ENCODE measurements around the gene ZNF521. TPM values are rescaled to one million over a fixed set of nuclear protein-coding genes. Genes with fewer than 3 reads are reported as not detected.
A peak's percentile ranks its signal among the peaks of the same experiment; 100 is the strongest.

ZNF521 gene
- polyA plus RNA-seq, 3 donors from 2014 or later, result 1.8 TPM; not detected in 2

GRCh38 chr18:25140124-25140961 is 211.6 kb downstream of the ZNF521 start:
- no peak overlapping the region for H3K4me3 Mint-ChIP-seq
- peaks cover 0 to 3% (median 0%) of the 10 kb centered on the region in 3 donors for H3K36me3 Mint-ChIP-seq
- no peak for DNase-seq
- H3K9me3 Mint-ChIP-seq, result no peaks in the 10 kb centered on the region
- peaks cover 2 to 3% (median 2%) of the 10 kb centered on the region in 3 donors for H3K27me3 Mint-ChIP-seq (ENCODE audit: low read depth in 3 of 3)
- H3K27ac Mint-ChIP-seq, result peak overlapping the region in 1 of 6 donors; percentile 4
- H3K4me1 Mint-ChIP-seq, result no peaks in the 10 kb centered on the region

- DNase-seq, result no peak
- no peak overlapping the region for H3K27ac Mint-ChIP-seq
- H3K4me1 Mint-ChIP-seq, result no peaks in the 10 kb centered on the region
Observed at GRCh38 chr18:25137197-25137472, 214.8 kb downstream of the ZNF521 start.

GRCh38 chr18:25136416-25137196 is 215.4 kb downstream of the ZNF521 start:
- peaks cover 0 to 3% (median 0%) of the 10 kb centered on the region in 3 donors for H3K36me3 Mint-ChIP-seq
- H3K4me1 Mint-ChIP-seq, result no peaks in the 10 kb centered on the region
- H3K9me3 Mint-ChIP-seq, result no peaks in the 10 kb centered on the region
- H3K4me3 Mint-ChIP-seq, result no peak overlapping the region
- peaks cover 2 to 3% (median 2%) of the 10 kb centered on the region in 3 donors for H3K27me3 Mint-ChIP-seq (ENCODE audit: low read depth in 3 of 3)
- H3K27ac Mint-ChIP-seq, result no peak overlapping the region
- DNase-seq, result no peak

More at GRCh38 chr18:25137197-25137472, 214.8 kb downstream of the ZNF521 start:
- Mint-ChIP-seq H3K9me3 (no peaks in the 10 kb centered on the region), H3K4me3 (no peak overlapping the region), H3K27me3 (ENCODE audit: low read depth in 3 of 3) (peaks cover 2 to 3% (median 2%) of the 10 kb centered on the region in 3 donors), H3K36me3 (peaks cover 0 to 3% (median 0%) of the 10 kb centered on the region in 3 donors)

DNA sequence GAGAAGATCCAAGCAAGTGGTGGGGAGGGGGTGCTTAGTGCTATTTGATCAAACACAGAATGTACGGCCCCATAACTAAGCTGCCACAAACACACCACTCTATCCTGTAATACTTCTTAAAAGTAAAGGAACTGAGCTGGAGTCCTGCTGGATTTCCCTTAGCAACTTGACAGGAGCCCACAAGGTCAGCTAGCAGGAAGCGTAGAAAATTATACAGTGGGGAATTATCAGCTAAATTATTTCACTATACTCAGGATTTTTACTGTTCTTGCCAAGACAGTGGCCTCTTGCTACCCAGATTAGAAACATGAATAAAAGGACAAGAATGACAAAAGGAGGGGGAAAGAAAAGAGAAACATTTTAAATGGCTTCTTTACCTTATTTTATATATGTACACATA is 217.1 kb downstream of the ZNF521 start:
- H3K9me3 Mint-ChIP-seq, result no peaks in the 10 kb centered on the region
- H3K27me3 Mint-ChIP-seq (ENCODE audit: low read depth in 3 of 3), result peaks cover 2 to 3% (median 2%) of the 10 kb centered on the region in 3 donors
- no peaks in the 10 kb centered on the region for H3K4me1 Mint-ChIP-seq

GRCh38 chr18:25133879-25134278 is 218.1 kb downstream of the ZNF521 start:
- Mint-ChIP-seq H3K27ac (no peak overlapping the region), H3K36me3 (no peaks in the 10 kb centered on the region), H3K4me3 (no peak overlapping the region), H3K27me3 (ENCODE audit: low read depth in 3 of 3) (peaks cover 2 to 3% (median 2%) of the 10 kb centered on the region in 3 donors), H3K9me3 (no peaks in the 10 kb centered on the region), H3K4me1 (no peaks in the 10 kb centered on the region)
- DNase-seq, result no peak

More for the DNA sequence above, 217.1 kb downstream of the ZNF521 start:
- no peaks in the 10 kb centered on the region for H3K36me3 Mint-ChIP-seq
- H3K4me3 Mint-ChIP-seq, result no peak overlapping the region
- no peak overlapping the region for H3K27ac Mint-ChIP-seq
- no peak for DNase-seq

DNA sequence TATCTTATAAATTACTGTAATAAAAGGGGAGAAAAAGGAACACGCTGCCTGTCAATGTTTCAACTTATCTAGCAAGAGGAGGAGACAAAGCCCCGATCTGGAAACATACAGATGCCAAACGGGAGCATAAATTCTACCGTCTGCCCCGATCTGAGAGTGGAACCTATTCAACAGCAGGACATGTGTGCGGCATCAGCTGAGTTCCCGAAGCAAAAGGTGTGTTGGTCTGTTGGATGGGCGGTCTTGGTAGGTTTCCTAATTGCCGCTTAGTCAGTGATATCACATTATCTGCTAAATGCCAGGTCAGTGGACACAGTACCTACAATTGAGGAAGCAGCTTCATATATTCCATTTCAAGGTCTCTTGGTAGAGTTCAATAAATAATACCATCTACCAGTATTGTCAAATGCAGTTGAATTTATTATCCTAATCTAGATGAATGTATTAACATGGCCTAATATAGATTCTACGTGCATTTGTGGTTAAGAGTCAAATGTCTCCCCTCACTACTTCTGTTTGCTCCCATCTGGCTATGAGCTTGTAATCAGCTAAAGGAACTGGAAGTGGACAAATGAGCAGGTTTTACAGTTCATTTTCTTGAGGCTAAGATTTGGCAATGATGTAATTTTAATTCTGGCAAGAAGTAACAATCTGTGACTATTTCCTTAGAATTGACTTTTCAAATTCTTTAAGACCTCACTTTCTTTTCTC is 219.0 kb downstream of the ZNF521 start:
- DNase-seq, result no peak
- no peaks in the 10 kb centered on the region for H3K9me3 Mint-ChIP-seq
- no peak overlapping the region for H3K27ac Mint-ChIP-seq
- no peak overlapping the region for H3K4me3 Mint-ChIP-seq
- H3K4me1 Mint-ChIP-seq, result no peaks in the 10 kb centered on the region
- H3K36me3 Mint-ChIP-seq, result no peaks in the 10 kb centered on the region
- peaks cover 2 to 3% (median 2%) of the 10 kb centered on the region in 3 donors for H3K27me3 Mint-ChIP-seq (ENCODE audit: low read depth in 3 of 3)

DNA sequence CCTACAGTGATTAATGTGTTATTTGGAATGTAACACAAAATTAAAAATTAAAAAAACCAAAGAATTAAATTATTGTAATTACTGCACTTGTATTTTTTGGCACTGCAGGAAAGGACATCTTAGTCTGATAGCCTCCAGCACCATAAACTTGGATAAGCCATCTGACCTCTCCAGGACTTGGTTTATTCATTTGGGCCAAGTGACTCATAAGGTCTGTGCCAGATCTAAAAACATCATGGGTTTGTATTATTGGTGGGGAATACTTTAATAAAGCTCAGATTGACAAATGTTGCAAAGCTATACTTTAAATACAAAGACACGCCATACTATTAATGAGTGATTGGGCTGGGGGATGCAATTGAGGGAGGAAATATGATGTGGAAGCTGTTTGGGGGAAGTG is 225.2 kb downstream of the ZNF521 start:
- no peaks in the 10 kb centered on the region for H3K36me3 Mint-ChIP-seq
- H3K4me3 Mint-ChIP-seq, result no peak overlapping the region

GRCh38 chr18:25125680-25126079 is 226.3 kb downstream of the ZNF521 start:
- no peaks in the 10 kb centered on the region for H3K27me3 Mint-ChIP-seq (ENCODE audit: low read depth in 3 of 3)
- H3K9me3 Mint-ChIP-seq, result peaks cover 0 to 3% (median under 1%) of the 10 kb centered on the region in 6 donors
- H3K27ac Mint-ChIP-seq, result no peak overlapping the region
- no peak for DNase-seq
- no peaks in the 10 kb centered on the region for H3K4me1 Mint-ChIP-seq
- H3K4me3 Mint-ChIP-seq, result no peak overlapping the region
- H3K36me3 Mint-ChIP-seq, result no peaks in the 10 kb centered on the region

More for the DNA sequence above, 225.2 kb downstream of the ZNF521 start:
- peaks cover 0 to 3% (median 0%) of the 10 kb centered on the region in 6 donors for H3K9me3 Mint-ChIP-seq
- H3K27ac Mint-ChIP-seq, result no peak overlapping the region
- no peaks in the 10 kb centered on the region for H3K27me3 Mint-ChIP-seq (ENCODE audit: low read depth in 3 of 3)
- no peaks in the 10 kb centered on the region for H3K4me1 Mint-ChIP-seq
- no peak for DNase-seq

DNA sequence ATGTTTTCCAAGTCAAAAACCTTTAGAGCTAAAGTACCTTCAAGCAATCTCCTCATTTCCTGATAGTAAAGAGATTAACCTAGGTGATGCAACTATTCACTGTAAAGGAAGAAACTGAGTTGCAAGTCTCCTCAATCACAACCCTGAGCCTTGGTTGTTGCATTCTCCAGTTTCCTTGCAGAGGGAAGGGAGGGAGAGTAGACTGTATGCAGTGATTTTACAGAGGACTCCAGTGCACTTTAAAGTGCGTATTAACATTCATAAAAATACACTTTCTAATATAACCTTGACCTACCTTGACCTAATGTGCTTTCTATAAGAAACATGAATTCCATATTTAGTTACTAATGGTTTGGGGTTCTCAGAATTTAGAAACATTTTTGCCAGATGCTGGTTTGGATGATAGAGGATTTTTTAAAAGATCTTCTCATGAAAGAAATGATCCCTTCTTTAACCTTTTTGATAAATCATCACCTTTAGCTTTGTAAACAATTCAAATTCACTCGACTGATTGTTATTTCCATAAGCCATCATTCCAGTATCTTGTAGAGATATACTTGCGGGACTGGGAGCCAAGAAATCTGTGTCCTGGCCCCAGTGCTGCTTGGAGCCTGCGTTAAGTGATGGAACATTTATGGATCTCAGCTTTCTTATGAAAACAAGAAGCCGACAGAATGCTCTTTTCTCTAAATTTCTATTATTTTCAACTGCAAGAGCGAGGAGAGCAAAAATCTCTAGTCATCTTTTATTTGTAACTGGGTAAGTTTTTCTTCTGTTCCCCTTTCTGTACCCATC is 228.3 kb downstream of the ZNF521 start:
- Mint-ChIP-seq H3K27ac (no peak overlapping the region), H3K9me3 (peaks cover 0 to 5% (median under 1%) of the 10 kb centered on the region in 6 donors), H3K4me3 (no peak overlapping the region), H3K4me1 (no peaks in the 10 kb centered on the region), H3K27me3 (ENCODE audit: low read depth in 3 of 3) (no peaks in the 10 kb centered on the region), H3K36me3 (no peaks in the 10 kb centered on the region)
- DNase-seq, result no peak

GRCh38 chr18:25121442-25121841 is 230.5 kb downstream of the ZNF521 start:
- DNase-seq, result no peak
- no peaks in the 10 kb centered on the region for H3K36me3 Mint-ChIP-seq
- no peak overlapping the region for H3K27ac Mint-ChIP-seq
- H3K4me3 Mint-ChIP-seq, result no peak overlapping the region
- peaks cover 0 to 8% (median 2%) of the 10 kb centered on the region in 6 donors for H3K9me3 Mint-ChIP-seq
- no peaks in the 10 kb centered on the region for H3K4me1 Mint-ChIP-seq
- H3K27me3 Mint-ChIP-seq (ENCODE audit: low read depth in 3 of 3), result no peaks in the 10 kb centered on the region

DNA sequence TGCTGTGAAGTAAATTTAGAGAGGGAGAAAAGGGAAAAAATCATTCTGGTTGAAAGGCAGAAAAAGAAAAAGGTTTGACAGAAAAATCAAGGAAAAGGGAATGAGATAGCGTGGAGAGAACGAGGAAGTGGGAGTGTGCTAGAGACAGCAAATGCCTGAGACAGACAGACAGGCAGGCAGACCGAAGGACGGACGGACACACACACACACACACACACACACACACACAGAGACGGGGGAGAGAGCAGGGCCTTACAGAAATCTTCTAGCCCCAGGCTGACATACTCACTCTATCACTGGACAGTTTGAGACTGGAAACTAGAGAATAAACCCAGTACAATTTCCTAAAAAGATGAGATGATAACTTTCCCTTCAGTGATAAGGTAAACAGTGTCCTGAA is 238.4 kb downstream of the ZNF521 start:
- Mint-ChIP-seq H3K27me3 (ENCODE audit: low read depth in 3 of 3) (peaks cover 0 to 4% (median 2%) of the 10 kb centered on the region in 3 donors), H3K4me3 (no peak overlapping the region)

GRCh38 chr18:25112821-25113434 is 239.0 kb downstream of the ZNF521 start:
- H3K36me3 Mint-ChIP-seq, result no peaks in the 10 kb centered on the region
- H3K4me3 Mint-ChIP-seq, result no peak overlapping the region
- peaks cover 0 to 4% (median 3%) of the 10 kb centered on the region in 3 donors for H3K27me3 Mint-ChIP-seq (ENCODE audit: low read depth in 3 of 3)
- H3K27ac Mint-ChIP-seq, result no peak overlapping the region
- peaks cover 0 to 6% (median under 1%) of the 10 kb centered on the region in 6 donors for H3K9me3 Mint-ChIP-seq
- H3K4me1 Mint-ChIP-seq, result no peaks in the 10 kb centered on the region
- no peak for DNase-seq

More for the DNA sequence above, 238.4 kb downstream of the ZNF521 start:
- peaks cover 0 to 6% (median 1%) of the 10 kb centered on the region in 6 donors for H3K9me3 Mint-ChIP-seq
- H3K4me1 Mint-ChIP-seq, result no peaks in the 10 kb centered on the region
- DNase-seq, result no peak
- H3K27ac Mint-ChIP-seq, result no peak overlapping the region
- H3K36me3 Mint-ChIP-seq, result no peaks in the 10 kb centered on the region

All from immature natural killer cell (primary cell).